ENCODE measurements around the gene MTHFSD.
"Not testable (repeated sequence)": the region's sequence is repeated elsewhere in the genome, so short reads cannot be mapped to it uniquely, and the experiment has no call there.

MTHFSD gene

GRCh38 chr16:86597126-86597879 is 42.3 kb upstream of the MTHFSD start:
- no peak for TF ChIP-seq CTCF (IDR thresholded peaks at IDR 0.05; ENCODE audit: low read depth, low read length)
- no peak for DNase-seq (ENCODE audit: extremely low read depth, low read depth)

DNA sequence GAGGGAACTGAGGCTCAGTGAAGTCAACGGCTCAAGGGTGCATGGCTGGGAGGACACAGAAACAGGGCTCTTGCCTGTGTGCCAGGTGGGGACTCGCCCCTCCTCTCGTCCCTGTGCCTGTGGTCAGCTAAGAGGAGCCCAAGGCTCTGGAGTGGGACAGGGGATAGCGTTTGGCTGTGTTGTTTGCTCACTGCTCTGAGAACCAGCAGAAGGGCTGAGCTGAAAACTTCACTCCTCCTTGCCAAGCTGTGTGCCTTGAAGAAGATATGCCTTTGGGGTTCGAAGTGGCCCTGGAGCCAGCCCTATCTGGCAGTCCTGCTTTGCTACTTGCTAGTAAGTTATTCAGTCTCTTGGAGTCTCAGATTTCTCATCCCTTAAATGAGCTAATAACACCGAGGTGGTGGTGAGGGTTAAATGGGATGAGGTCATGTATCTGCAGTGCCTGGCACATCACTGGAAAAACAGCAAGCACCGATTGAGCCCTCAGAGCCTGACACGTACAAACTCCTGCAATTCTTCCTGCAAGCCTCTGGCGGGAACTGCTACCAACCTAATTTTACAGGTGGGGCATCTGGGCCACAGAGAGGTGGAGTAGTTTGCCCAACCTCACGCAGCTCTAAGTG is 41.1 kb upstream of the MTHFSD start:
- no peak for TF ChIP-seq CTCF (IDR thresholded peaks at IDR 0.05; ENCODE audit: low read depth, low read length)
- no peak for DNase-seq (ENCODE audit: extremely low read depth, low read depth)

DNA sequence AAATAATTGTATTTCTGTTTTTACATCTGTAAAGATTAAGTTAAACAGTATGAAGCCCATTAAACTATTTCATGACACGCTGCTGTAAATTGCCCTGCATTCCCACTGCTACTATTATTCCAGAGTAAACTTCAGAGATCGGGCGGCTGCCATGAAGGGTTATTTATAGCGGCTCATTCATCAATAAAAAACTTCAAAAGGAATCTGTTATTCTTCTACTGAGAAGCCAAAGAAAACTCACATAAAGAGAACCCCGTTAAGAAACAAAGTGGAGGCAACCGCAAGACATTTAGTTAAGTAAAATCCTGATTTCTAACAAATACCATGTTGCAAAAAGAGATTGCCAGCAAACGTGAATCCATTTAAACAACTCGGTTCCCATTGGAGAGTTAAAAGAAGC is 39.7 kb upstream of the MTHFSD start:
- DNase-seq (ENCODE audit: extremely low read depth, low read depth): no peak
- TF ChIP-seq CTCF (IDR thresholded peaks at IDR 0.05; ENCODE audit: low read depth, low read length): no peak

GRCh38 chr16:86593913-86594620 is 39.0 kb upstream of the MTHFSD start:
- DNase-seq (ENCODE audit: extremely low read depth, low read depth): no peak
- no peak for TF ChIP-seq CTCF (IDR thresholded peaks at IDR 0.05; ENCODE audit: low read depth, low read length)

GRCh38 chr16:86591270-86591669 is 36.2 kb upstream of the MTHFSD start:
- no peak for DNase-seq (ENCODE audit: extremely low read depth, low read depth)
- no peak for TF ChIP-seq CTCF (IDR thresholded peaks at IDR 0.05; ENCODE audit: low read depth, low read length)

DNA sequence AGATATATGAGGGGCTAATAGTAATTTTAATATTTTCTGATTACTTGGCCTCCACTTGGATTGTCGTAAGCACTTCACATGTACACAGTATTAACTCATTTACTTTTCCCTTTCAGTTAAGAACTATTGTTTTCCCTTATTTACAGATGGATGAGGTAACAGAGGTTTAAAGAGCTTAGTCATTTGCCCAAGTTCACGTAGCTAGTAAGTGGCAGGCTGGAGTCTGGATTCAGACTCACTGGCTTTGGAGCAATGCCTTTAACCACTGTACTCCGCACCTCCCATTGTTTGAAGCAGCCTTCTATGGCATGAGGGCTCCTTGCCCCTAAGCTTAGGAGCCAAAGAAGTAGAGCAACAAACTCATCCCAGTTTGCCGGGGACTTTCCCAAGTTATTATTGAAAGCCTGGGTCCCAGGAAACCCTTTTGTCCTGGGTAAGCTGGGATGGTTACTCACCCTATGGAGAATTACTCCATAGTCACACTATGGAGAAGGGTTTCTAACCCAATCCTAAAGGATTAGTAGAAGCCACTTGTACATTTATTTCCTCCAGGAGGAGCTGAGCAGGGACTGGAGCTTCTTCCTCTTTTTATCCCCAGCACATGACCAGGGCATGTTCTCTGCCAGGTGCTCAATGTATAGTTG is 35.6 kb upstream of the MTHFSD start:
- TF ChIP-seq CTCF (IDR thresholded peaks at IDR 0.05; ENCODE audit: low read depth, low read length): no peak
- peak; percentile 52 for DNase-seq (ENCODE audit: extremely low read depth, low read depth)

- not testable (repeated sequence) for DNase-seq (ENCODE audit: extremely low read depth, low read depth)
Observed at GRCh38 chr16:86587955-86588354, 32.9 kb upstream of the MTHFSD start.
